NCI-H82 (cell line): ENCODE measurements around the gene PPP3R2.
A peak's percentile ranks its signal among the peaks of the same experiment; 100 is the strongest.
"Not testable (repeated sequence)": the region's sequence is repeated elsewhere in the genome, so short reads cannot be mapped to it uniquely, and the experiment has no call there.

ENCODE experiments used
- DNase-seq: peaks from one replicate; lab custom pipeline; 2025; lab: John Stamatoyannopoulos, UW

The PPP3R2 gene

GRCh38 chr9:101587332-101588043, 7.3 kb downstream of the PPP3R2 start:
- DNase-seq, result no peak

GRCh38 chr9:101586651-101587050, 8.1 kb downstream of the PPP3R2 start:
- no peak for DNase-seq

DNA sequence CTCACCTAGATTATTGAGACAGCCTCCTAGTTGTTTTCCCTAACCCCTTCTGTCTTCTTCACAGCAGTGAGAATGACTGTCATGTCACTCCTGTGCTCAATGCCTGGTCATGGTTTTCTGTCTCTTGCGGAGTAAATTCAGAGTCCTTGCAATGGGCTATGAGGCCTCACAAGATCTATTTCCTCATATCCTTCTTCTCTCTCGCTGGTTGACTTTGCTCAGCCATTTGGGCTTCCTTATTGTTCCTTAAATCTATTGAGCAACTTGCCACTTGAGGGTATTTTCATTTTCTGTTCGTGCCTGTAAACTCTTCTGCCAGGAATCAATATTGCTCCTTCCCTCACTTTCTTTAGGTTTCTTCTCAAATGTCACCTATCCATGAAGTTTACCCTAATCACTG, 9.0 kb downstream of the PPP3R2 start:
- DNase-seq, result no peak

DNA sequence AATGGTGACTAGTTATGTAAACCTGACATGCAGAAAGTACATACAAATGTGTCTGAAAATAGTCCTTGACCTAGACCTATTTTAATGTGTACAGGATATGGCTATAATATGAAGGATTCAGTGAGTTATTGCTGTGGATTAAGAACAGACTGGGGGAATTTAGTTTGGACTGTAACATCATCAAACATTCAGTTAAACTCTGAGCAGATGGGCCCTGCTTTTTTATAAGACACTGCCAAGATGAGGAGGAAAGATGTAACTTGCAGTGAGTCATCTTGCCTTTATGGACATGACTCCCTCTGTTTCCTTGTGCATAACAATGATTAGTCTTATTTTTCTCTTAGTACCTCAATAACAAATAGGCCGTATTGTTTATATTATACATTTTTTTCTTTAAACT, 12.2 kb downstream of the PPP3R2 start:
- no peak for DNase-seq

DNA sequence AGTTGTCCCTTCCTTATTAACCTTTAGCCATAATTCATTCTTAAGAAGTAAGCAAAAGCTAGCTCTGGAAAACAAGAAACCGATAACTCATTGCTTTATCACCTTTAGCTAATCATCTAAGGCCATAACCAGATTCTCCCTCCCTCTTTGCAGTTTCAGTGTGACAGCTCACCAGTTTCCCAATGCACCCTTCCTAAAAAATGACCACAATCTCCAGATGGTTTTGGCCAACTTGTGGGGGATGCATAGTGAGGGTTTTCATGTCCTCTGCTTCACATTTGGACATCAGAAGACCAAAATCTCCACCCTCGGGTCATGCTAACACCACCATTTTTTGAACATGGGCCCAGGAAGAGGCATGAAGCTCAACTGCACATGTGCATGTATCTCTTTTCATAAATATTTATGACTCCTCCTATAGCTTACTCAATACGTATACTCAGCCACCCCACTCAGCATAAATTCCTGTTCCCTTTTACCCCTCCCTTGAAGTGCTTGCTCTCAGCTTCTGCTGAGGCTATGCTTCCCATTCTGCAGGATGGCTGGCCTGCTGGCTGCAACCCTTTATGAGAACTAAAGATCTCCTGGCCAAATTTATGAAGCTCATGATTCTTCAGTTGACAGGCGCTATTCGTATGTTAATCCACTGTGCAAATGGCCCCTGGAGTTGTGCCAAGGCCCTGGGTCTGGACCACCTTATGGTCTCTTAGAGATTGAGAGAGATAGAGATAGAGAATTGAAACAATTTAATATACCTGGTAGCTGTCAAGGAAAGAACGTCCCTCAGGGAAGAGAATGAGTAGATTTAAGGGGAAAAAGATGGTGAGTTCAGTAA, 14.8 kb downstream of the PPP3R2 start:
- peak; percentile 18 for DNase-seq

- DNase-seq, result no peak
Observed at GRCh38 chr9:101578378-101578777, 16.4 kb downstream of the PPP3R2 start.

DNA sequence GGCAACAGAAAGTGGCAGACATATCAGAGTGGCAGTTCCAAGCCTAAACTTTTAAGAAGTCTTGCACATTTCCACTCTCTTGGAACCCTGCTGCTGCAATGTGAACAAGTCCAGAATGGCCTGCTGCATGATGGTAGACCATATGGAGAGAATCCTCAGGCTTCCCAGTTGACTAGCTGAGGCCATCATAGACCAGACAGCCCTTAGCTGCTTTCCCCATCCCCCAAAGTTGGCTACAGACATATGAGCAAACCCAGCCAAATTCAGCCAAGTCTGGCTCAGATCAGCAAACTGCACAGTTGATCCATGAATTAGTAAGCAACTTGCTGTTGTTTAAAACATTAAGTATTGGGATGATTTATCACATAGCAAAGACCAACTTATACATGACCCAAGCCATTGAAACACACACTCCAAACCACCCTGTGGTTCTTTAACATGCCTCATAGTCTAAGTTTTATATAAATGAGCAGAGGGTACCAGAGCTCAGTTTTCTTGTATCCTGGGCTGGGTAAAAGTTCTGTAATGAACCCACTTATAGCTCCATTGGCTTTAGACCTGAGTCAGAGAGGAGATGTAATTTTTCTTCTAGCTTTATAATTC, 19.9 kb downstream of the PPP3R2 start:
- DNase-seq, result no peak

- DNase-seq, result no peak
Observed at GRCh38 chr9:101572316-101572715, 22.5 kb downstream of the PPP3R2 start.

DNA sequence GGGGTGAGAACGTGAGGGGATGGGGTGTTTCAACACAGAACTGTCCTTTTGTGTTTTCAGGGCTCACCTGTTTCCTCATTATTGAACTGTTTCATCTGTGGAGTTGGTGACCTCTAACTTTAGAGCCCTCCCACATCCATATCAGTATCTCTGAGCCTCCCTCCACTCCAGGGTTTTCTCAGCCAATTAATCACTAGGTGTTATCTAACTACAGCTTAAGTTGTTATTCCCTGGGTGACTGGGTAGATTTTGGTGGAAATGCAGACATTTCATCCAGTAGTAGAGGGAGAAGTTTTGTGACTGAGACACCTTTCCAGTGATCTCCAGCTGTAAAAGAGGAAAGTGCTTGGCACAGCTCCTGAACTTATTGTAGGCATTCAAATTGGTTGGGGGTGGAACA, 23.7 kb downstream of the PPP3R2 start:
- no peak for DNase-seq

GRCh38 chr9:101569741-101570501, 24.8 kb downstream of the PPP3R2 start:
- no peak for DNase-seq

DNA sequence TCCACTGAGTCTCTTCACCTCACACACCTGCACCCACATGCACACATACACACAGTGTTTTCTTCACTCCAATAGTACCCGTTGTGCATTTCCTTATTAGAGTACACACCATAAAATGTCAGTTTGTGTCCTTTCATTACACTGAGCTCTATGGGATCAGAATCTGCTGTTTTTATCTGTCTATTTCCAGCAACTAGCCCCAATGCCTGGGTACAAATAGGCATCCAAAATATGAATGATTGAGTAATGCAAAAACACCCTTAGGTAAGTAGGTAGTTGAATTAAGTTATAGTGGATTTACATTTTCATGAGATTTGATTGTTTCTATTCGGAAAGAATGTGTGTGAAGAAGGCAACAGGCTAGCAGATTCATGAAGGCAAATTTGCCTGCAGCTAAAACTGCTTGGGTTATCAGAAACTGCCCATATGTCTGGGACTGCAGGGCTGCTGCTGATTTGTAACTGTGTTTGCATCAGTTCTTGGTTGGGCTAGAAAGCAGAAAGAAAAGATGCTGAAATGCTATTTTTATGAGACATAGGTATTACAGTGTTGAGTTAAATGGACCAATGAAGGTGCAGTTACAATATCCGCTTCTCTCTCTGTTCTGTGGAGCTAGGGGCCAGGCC, 26.9 kb downstream of the PPP3R2 start:
- no peak for DNase-seq

GRCh38 chr9:101566904-101567724, 27.7 kb downstream of the PPP3R2 start:
- DNase-seq, result peak; percentile 65

DNA sequence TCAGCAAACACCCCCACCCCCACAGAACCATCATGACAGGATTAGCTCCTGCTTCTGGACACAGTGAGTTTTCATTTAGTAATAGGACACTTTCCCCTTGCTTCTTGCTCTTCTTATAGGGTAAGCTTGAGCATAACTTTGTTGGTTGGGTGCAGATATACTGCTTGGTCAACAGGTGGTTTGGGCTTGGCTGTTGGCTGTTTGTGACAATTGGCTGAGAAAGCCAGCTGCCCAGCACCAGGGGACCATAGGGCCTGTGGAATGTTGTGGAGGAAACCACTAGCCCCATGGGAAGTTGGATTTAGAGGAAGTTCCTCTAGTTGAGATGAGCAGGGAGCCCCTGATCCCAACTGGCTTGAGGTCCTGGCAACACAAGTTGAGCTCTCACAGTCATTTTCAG, 30.5 kb downstream of the PPP3R2 start:
- DNase-seq, result no peak

GRCh38 chr9:101562966-101563365, 31.8 kb downstream of the PPP3R2 start:
- DNase-seq, result no peak

GRCh38 chr9:101561740-101562139, 33.0 kb downstream of the PPP3R2 start:
- no peak for DNase-seq

DNA sequence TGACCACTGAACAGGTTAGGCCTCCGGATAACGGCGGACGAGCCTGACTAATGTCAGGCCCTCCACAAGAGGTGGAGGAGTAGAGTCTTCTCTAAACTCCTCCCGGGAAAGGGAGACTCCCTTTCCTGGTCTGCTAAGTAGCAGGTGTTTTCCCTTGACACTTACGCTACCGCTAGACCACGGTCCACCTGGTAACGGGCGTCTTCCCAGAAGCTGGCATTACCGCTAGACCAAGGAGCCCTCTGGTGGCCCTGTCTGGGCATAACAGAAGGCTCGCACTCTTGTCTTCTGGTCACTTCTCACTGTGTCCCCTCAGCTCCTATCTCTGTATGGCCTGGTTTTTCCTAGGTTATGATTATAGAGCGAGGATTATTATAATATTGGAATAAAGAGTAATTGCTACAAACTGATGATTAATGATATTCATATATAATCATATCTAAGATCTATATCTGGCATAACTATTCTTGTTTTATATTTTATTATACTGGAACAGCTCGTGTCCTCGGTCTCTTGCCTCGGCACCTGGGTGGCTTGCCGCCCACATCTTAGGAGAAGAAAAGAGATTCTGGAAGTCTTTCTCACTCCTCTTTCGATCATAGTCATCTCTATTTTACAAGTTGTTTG, 45.2 kb downstream of the PPP3R2 start:
- DNase-seq, result not testable (repeated sequence)

DNA sequence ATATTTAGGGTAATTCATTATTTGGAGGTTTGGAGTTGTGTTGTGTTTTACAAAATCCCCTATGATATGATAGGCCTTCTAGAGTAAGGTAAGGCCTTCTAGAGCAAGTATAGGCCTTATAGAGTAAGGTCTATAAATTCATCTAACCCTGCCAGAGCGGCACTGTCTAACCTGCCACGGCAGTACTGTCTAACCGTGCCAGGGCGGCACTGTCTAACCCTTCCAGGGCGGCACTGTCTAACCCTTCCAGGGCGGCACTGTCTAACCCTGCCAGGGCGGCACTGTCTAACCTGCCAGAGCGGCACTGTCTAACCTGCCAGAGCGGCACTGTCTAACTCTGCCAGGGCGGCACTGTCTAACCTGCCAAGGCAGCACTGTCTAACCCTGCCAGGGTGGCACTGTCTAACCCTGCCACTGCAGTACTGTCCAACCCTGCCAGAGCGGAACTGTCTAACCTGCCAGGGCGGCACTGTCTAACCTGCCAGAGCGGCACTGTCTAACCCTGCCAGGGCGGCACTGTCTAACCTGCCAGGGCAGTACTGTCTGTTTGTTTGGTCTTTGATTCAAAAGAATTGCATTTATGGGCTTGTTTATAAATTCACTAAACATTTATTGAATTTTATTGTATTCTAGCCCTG, 51.6 kb downstream of the PPP3R2 start:
- DNase-seq, result no peak
